Neural cell (in vitro differentiated cells): ENCODE results near the gene MAN1B1.

Source experiments
- CTCF ChIP-seq: fragments of 450-650 bp; IDR thresholded peaks from 2 replicates; pipeline ENCODE4 v1.5.1; 2014; ENCODE audit warnings: antibody characterized with exemption, mild to moderate bottlenecking, moderate library complexity; ENCODE audit not compliant: poor library complexity, severe bottlenecking
- EZH2 ChIP-seq: fragments of 200-600, 300-800 bp; shearing (Covaris generic), sonication (generic); IDR thresholded peaks from 2 replicates; pipeline ENCODE4 v1.6.1; 2014; ENCODE audit warnings: antibody characterized with exemption, low read length, borderline replicate concordance, mild to moderate bottlenecking; ENCODE audit not compliant: insufficient read depth, poor library complexity, severe bottlenecking
- RAD21 ChIP-seq: fragments of 450-650 bp; conservative IDR thresholded peaks from 2 replicates; pipeline ENCODE4 v1.6.1; 2014; ENCODE audit warnings: antibody characterized with exemption, mild to moderate bottlenecking, moderate library complexity
- TAF1 ChIP-seq: IDR thresholded peaks from 2 replicates; pipeline ENCODE4 v1.6.1; 2012; ENCODE audit warnings: low read depth

GRCh38 chr9:137126786-137127185 lies 40.0 kb downstream of the MAN1B1 start:
- TF ChIP-seq RAD21 (no peak), CTCF (no peak), TAF1 (no peak), EZH2 (no peak)
